H1 (cell line): ENCODE results near the gene EHD2. TPM values are rescaled to one million over a fixed set of nuclear protein-coding genes. Genes with fewer than 3 reads are reported as not detected.

Experiments
- CTCF ChIA-PET: fragments of 300-600 bp; sonication (Branson Sonifier 250); formaldehyde crosslinking; loops from one replicate; lab custom pipeline; 2021; ENCODE audit not compliant: partially characterized antibody; lab: Charles Lee
- POLR2A ChIA-PET: fragments of 300-600 bp; sonication (Branson Sonifier 250); formaldehyde crosslinking; loops from one replicate; lab custom pipeline; 2021; ENCODE audit warnings: inconsistent platforms; ENCODE audit not compliant: partially characterized antibody; lab: Charles Lee
- DNase-seq, 2 experiments: peaks; one replicate each; pipeline versions ENCODE4 v3.0.0 to v3.0.0-alpha.2; 2010 to 2022; ENCODE audit warnings: low spot score in 2 of 2, low read depth in 1 of 2, mixed read lengths in 1 of 2
- FAIRE-seq: peaks from 2 replicates; lab custom pipeline; 2011; peaks lifted over from hg19 to GRCh38; lab: Jason Lieb, UNC
- H2AFZ ChIP-seq: 2 replicates; pipeline ENCODE4 v1.8.1; 2012; ENCODE audit warnings: low read length, inconsistent platforms
- H2AK5ac ChIP-seq: 2 replicates; pipeline ENCODE4 v1.6.1; 2013; ENCODE audit warnings: low read depth, low read length
- H2BK120ac ChIP-seq: replicated peaks from 2 replicates; pipeline ENCODE3; 2013; ENCODE audit warnings: low read depth, low read length, inconsistent platforms
- H2BK12ac ChIP-seq: 2 replicates; pipeline ENCODE4 v1.6.1; 2013; ENCODE audit warnings: low read depth, low read length
- H2BK15ac ChIP-seq: 2 replicates; pipeline ENCODE4 v1.6.1; 2013; ENCODE audit warnings: low read length
- H2BK20ac ChIP-seq: 2 replicates; pipeline ENCODE4 v1.6.1; 2013; ENCODE audit warnings: low read length
- H2BK5ac ChIP-seq: 2 replicates; pipeline ENCODE4 v1.6.1; 2013; ENCODE audit warnings: low read depth, low read length
- H3K14ac ChIP-seq: 2 replicates; pipeline ENCODE4 v1.6.1; 2013; ENCODE audit warnings: inconsistent platforms; ENCODE audit not compliant: insufficient read length
- H3K18ac ChIP-seq: 2 replicates; pipeline ENCODE4 v1.6.1; 2013; ENCODE audit warnings: low read length; ENCODE audit errors: extremely low read depth
- H3K23ac ChIP-seq: 2 replicates; pipeline ENCODE4 v1.6.1; 2013; ENCODE audit warnings: inconsistent platforms; ENCODE audit not compliant: insufficient read length
- H3K23me2 ChIP-seq: 2 replicates; pipeline ENCODE4 v1.6.1; 2013; ENCODE audit warnings: low read depth, low read length
- H3K27ac ChIP-seq: 2 replicates; pipeline ENCODE4 v1.6.1; 2011; ENCODE audit warnings: low read depth, low read length, inconsistent platforms
- H3K27me3 ChIP-seq, 4 experiments: replicated peaks in 1 of 4; 1 replicate in 1 of 4; 2 replicates in 3 of 4; pipeline versions ENCODE4 v1.6.1 to v1.8.1; 2011 to 2013; ENCODE audit warnings: low read length in 3 of 4, mild to moderate bottlenecking in 3 of 4, inconsistent platforms in 2 of 4, mixed read lengths in 2 of 4, moderate library complexity in 1 of 4; ENCODE audit not compliant: control insufficient read depth in 3 of 4, insufficient read depth in 3 of 4; ENCODE audit errors: extremely low read depth in 1 of 4
- H3K36me3 ChIP-seq, 4 experiments: 2 replicates each; pipeline versions ENCODE4 v1.6.1 to v1.8.1; 2011 to 2013; ENCODE audit warnings: mild to moderate bottlenecking in 4 of 4, low read length in 3 of 4, moderate library complexity in 2 of 4, control low read depth in 1 of 4, inconsistent platforms in 1 of 4; ENCODE audit not compliant: insufficient read depth in 4 of 4, control insufficient read depth in 2 of 4
- H3K4ac ChIP-seq: replicated peaks from 2 replicates; pipeline ENCODE3; 2013; ENCODE audit warnings: low read length, low read depth, mixed read lengths, inconsistent platforms; ENCODE audit not compliant: insufficient read length
- H3K4me1 ChIP-seq, 4 experiments: replicated peaks in 1 of 4; 1 replicate in 1 of 4; 2 replicates in 3 of 4; pipeline versions ENCODE4 v1.6.1 to v1.8.1; 2011 to 2013; ENCODE audit warnings: low read length in 3 of 4, inconsistent platforms in 2 of 4, mixed read lengths in 1 of 4; ENCODE audit not compliant: insufficient read depth in 4 of 4, control insufficient read depth in 3 of 4
- H3K4me2 ChIP-seq, 2 experiments: 2 replicates each; pipeline versions ENCODE4 v1.6.1 to v1.8.1; 2011 to 2013; ENCODE audit warnings: low read depth in 2 of 2, low read length in 2 of 2, control low read depth in 1 of 2, inconsistent platforms in 1 of 2, mild to moderate bottlenecking in 1 of 2; ENCODE audit not compliant: insufficient read depth in 1 of 2
- H3K4me3 ChIP-seq, 4 experiments: fragments of 200-600, 300-600 bp in 1 of 4; sonication (generic), shearing (Covaris generic), sonication (Bioruptor Twin) in 1 of 4; 2 replicates each; pipeline versions ENCODE4 v1.5.1 to v1.8.1; 2011 to 2016; ENCODE audit warnings: low read length in 4 of 4, low read depth in 3 of 4, control low read depth in 2 of 4, inconsistent platforms in 2 of 4, mild to moderate bottlenecking in 2 of 4, mixed read lengths in 1 of 4, moderate library complexity in 1 of 4; ENCODE audit not compliant: insufficient read depth in 2 of 4; ENCODE audit errors: extremely low read depth in 1 of 4
- H3K56ac ChIP-seq: replicated peaks from 2 replicates; pipeline ENCODE3; 2013; ENCODE audit warnings: low read depth, mild to moderate bottlenecking, mixed read lengths, low read length, inconsistent platforms; ENCODE audit not compliant: insufficient read length
- H3K79me1 ChIP-seq: 2 replicates; pipeline ENCODE4 v1.6.1; 2013; ENCODE audit warnings: low read depth, low read length, control low read depth
- H3K79me2 ChIP-seq, 2 experiments: 2 replicates each; pipeline versions ENCODE4 v1.6.1 to v1.8.1; 2012 to 2013; ENCODE audit warnings: low read length in 2 of 2, mild to moderate bottlenecking in 2 of 2, inconsistent platforms in 1 of 2; ENCODE audit not compliant: insufficient read depth in 2 of 2, control insufficient read depth in 1 of 2
- H3K9ac ChIP-seq, 4 experiments: replicated peaks in 1 of 4; 1 replicate in 1 of 4; 2 replicates in 3 of 4; pipeline versions ENCODE4 v1.6.1 to v1.8.1; 2011 to 2013; ENCODE audit warnings: low read depth in 3 of 4, low read length in 3 of 4, control low read depth in 2 of 4, mild to moderate bottlenecking in 2 of 4, moderate library complexity in 2 of 4, inconsistent platforms in 1 of 4; ENCODE audit errors: extremely low read depth in 1 of 4
- H3K9me3 ChIP-seq, 2 experiments: 2 replicates each; pipeline versions ENCODE4 v1.6.1 to v1.8.1; 2012 to 2013; ENCODE audit warnings: mild to moderate bottlenecking in 2 of 2, moderate library complexity in 2 of 2, control low read depth in 1 of 2, inconsistent platforms in 1 of 2, low read depth in 1 of 2, low read length in 1 of 2, mixed read lengths in 1 of 2; ENCODE audit not compliant: insufficient read depth in 2 of 2
- H4K20me1 ChIP-seq, 2 experiments: replicated peaks in 1 of 2; 2 replicates each; pipeline versions ENCODE3 to v1.8.1; 2011 to 2013; ENCODE audit warnings: inconsistent platforms in 2 of 2, low read length in 2 of 2, mild to moderate bottlenecking in 1 of 2; ENCODE audit not compliant: insufficient read depth in 2 of 2, control insufficient read depth in 1 of 2
- H4K5ac ChIP-seq: 2 replicates; pipeline ENCODE4 v1.6.1; 2013; ENCODE audit warnings: low read length, low read depth, mixed read lengths, inconsistent platforms; ENCODE audit not compliant: insufficient read length
- H4K8ac ChIP-seq: 2 replicates; pipeline ENCODE4 v1.8.0; 2013; ENCODE audit warnings: mild to moderate bottlenecking, moderate library complexity, low read length, inconsistent platforms; ENCODE audit not compliant: insufficient read depth; ENCODE audit errors: extremely low read depth
- H4K91ac ChIP-seq: replicated peaks from 2 replicates; pipeline ENCODE3; 2013; ENCODE audit warnings: low read length, mixed read lengths, inconsistent platforms; ENCODE audit not compliant: insufficient read length
- ASH2L ChIP-seq: fragments of 200-600, 300-600 bp; sonication (generic); IDR thresholded peaks from one replicate; pipeline ENCODE4 v1.7.1; 2017; ENCODE audit warnings: low read length
- CHD2 ChIP-seq: IDR thresholded peaks from 2 replicates; pipeline ENCODE4 v1.6.1; 2012; ENCODE audit warnings: low read length, improper control_type of control experiment
- EZH2 ChIP-seq: fragments of 200-600 bp; sonication (generic); IDR thresholded peaks from 2 replicates; pipeline ENCODE4 v1.7.1; 2012; ENCODE audit warnings: low read depth, mild to moderate bottlenecking, moderate library complexity, low read length, inconsistent platforms; ENCODE audit not compliant: severe bottlenecking
- FOSL1 ChIP-seq: IDR thresholded peaks from 2 replicates; pipeline ENCODE4 v1.6.1; 2011; ENCODE audit warnings: mild to moderate bottlenecking, low read depth, low read length, moderate library complexity; ENCODE audit not compliant: insufficient read depth
- GABPA ChIP-seq: IDR thresholded peaks from 2 replicates; pipeline ENCODE4 v1.6.1; 2011; ENCODE audit warnings: mild to moderate bottlenecking, low read length, moderate library complexity, borderline replicate concordance; ENCODE audit not compliant: insufficient read depth
- GTF2F1 ChIP-seq: IDR thresholded peaks from 2 replicates; pipeline ENCODE4 v1.6.1; 2012; ENCODE audit warnings: low read depth, low read length, improper control_type of control experiment, borderline replicate concordance
- JUND ChIP-seq: IDR thresholded peaks from 2 replicates; pipeline ENCODE4 v1.6.1; 2011; ENCODE audit warnings: mild to moderate bottlenecking, improper control_type of control experiment, low read length
- KDM5A ChIP-seq: fragments of 200-600 bp; IDR thresholded peaks from 2 replicates; pipeline ENCODE4 v1.7.1; 2012; ENCODE audit warnings: mild to moderate bottlenecking, low read length, inconsistent platforms, mixed read lengths
- NRF1 ChIP-seq: IDR thresholded peaks from 2 replicates; pipeline ENCODE4 v1.6.1; 2011; ENCODE audit warnings: mild to moderate bottlenecking, low read depth, low read length, improper control_type of control experiment
- POU5F1 ChIP-seq: IDR thresholded peaks from 2 replicates; pipeline ENCODE4 v1.6.1; 2011; ENCODE audit warnings: low read depth, mild to moderate bottlenecking, low read length, moderate library complexity
- RBBP5 ChIP-seq: IDR thresholded peaks from 2 replicates; pipeline ENCODE4 v1.7.1; 2012; ENCODE audit warnings: low read depth, mild to moderate bottlenecking, inconsistent platforms, low read length, moderate library complexity, borderline replicate concordance
- SIRT6 ChIP-seq: IDR thresholded peaks from one replicate; pipeline ENCODE4 v1.7.1; 2012; ENCODE audit warnings: low read length, inconsistent platforms
- SP1 ChIP-seq: IDR thresholded peaks from 2 replicates; pipeline ENCODE4 v1.6.1; 2011; ENCODE audit warnings: low read depth, low read length
- SP4 ChIP-seq: IDR thresholded peaks from 2 replicates; pipeline ENCODE4 v1.6.1; 2012; ENCODE audit warnings: low read length, inconsistent platforms
- SRF ChIP-seq: IDR thresholded peaks from 2 replicates; pipeline ENCODE4 v1.6.1; 2011; ENCODE audit warnings: mild to moderate bottlenecking, low read depth, low read length, moderate library complexity
- TBP ChIP-seq: IDR thresholded peaks from 2 replicates; pipeline ENCODE4 v1.6.1; 2011; ENCODE audit warnings: low read depth, low read length, improper control_type of control experiment
- YY1 ChIP-seq: IDR thresholded peaks from 2 replicates; pipeline ENCODE4 v1.6.1; 2011; ENCODE audit warnings: low read depth, mild to moderate bottlenecking, low read length
- WGBS, 2 experiments: shearing (Covaris generic) in 1 of 2; methylation state at CpG; one replicate each; pipeline versions ENCODE4 v1.1.6 to v1.1.7; 2013 to 2015; ENCODE audit warnings: low lambda C conversion rate in 2 of 2, mixed read lengths in 2 of 2, inconsistent platforms in 1 of 2, low coverage in 1 of 2, missing lambda C conversion rate in 1 of 2; ENCODE audit not compliant: insufficient replicate concordance in 2 of 2, insufficient coverage in 1 of 2, insufficient read length in 1 of 2; ENCODE audit errors: extremely low coverage in 1 of 2, missing lambda C conversion rate in 1 of 2; 5-methylcytosine and 5-hydroxymethylcytosine counted together
- polyA plus RNA-seq, 7 experiments: library from polyadenylated mRNA; depleted of rRNA in 3 of 7; stranded (reverse) in 5 of 7; unstranded in 2 of 7; fragments of >200 nt in 5 of 7; fragments of 200-250 nt in 2 of 7; gene quantifications; 1 replicate in 5 of 7; 2 replicates in 1 of 7; 4 replicates in 1 of 7; pipeline versions ENCODE4 v1.2.1 to v1.2.3, GENCODE V29; 2011 to 2013; ENCODE audit warnings: missing spikeins in 2 of 7, mixed read lengths in 2 of 7
- total RNA-seq: library from RNA; stranded (reverse); fragmentation: NEBNext Ultra II Directional; extraction: Animal tissue kit (Norgen Biotek cat#: 25700); gene quantifications from 2 replicates; pipeline ENCODE4 v1.2.1, GENCODE V29; 2021

EHD2 gene
- total and polyA plus RNA-seq, 2 of the 8 experiments (the other 6 are each of a cell fraction or from before 2014, with no cell fraction given), result 4.5 to 14.3 TPM

DNA sequence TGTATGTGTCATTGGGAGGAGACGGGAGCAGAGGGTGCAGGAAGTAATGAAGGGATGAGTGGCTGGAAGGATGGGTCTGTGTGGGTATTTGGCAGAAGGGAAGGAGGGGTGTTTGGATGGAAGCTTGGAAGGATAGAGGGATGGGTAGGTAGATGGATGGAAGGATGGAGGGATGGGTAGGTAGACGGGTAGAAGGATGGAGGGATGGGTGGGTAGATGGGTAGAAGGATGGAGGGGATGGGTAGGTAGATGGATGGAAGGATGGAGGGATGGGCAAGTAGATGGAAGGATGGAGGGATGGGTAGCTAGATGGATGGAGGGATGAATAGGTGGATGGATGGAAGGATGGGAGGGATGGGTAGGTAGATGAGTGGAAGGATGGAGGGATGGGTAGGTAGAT, 41.7 kb upstream of the EHD2 start:
- ChIA-PET POLR2A (no interaction called here), CTCF (no interaction called here)
- WGBS, 2 experiments, result 91 to 100% methylated on average over 1 to 2 of the region's 2 CpGs
- Histone ChIP-seq H3K4me3 (no peak overlapping the region), H3K4me2 (no peak overlapping the region), H3K27me3 (no peaks in the 10 kb centered on the region), H3K23ac (no peak overlapping the region), H4K8ac (no peak overlapping the region), H4K91ac (no peak overlapping the region), H3K79me2 (peaks cover 0 to 20% of the 10 kb centered on the region in 2 experiments; a peak in 2 of 4 replicates), H2BK5ac (no peak overlapping the region), H3K4me1 (peaks cover 0 to 9% (median 0%) of the 10 kb centered on the region in 4 experiments; a peak in 1 of 7 replicates), H3K14ac (no peak overlapping the region), H2BK12ac (no peak overlapping the region), H3K27ac (no peak overlapping the region), H3K23me2 (peaks cover 13% of the 10 kb centered on the region; the same call in 1 of the 2 replicates), H4K20me1 (peaks cover 2 to 13% of the 10 kb centered on the region in 2 experiments), H3K4ac (no peak overlapping the region), H3K9me3 (no peaks in the 10 kb centered on the region), H3K18ac (no peak overlapping the region), H3K79me1 (peaks cover 17% of the 10 kb centered on the region), H3K9ac (no peak overlapping the region), H2BK20ac (no peak overlapping the region), H3K36me3 (peaks cover 0 to 25% (median 0%) of the 10 kb centered on the region in 4 experiments; a peak in 3 of 8 replicates), H2AK5ac (no peak overlapping the region), H3K56ac (no peak overlapping the region), H2BK120ac (no peak overlapping the region), H2AFZ (no peak overlapping the region), H2BK15ac (no peak overlapping the region), H4K5ac (no peak overlapping the region)
- no peak for DNase-seq
- FAIRE-seq, result no peak
- TF ChIP-seq YY1 (no peak), SRF (no peak), TBP (no peak), GTF2F1 (no peak), ASH2L (no peak), FOSL1 (no peak), JUND (no peak), POU5F1 (no peak), KDM5A (no peak), NRF1 (no peak), SIRT6 (no peak), SP1 (no peak), EZH2 (no peak), GABPA (no peak), CHD2 (no peak), SP4 (no peak), RBBP5 (no peak)
